Left renal pelvis (tissue), 4 donors: ENCODE measurements around the gene TUBB3. TPM values are rescaled to one million over a fixed set of nuclear protein-coding genes. Genes with fewer than 3 reads are reported as not detected.
"Not testable (repeated sequence)": the region's sequence is repeated elsewhere in the genome, so short reads cannot be mapped to it uniquely, and the experiment has no call there.

Source experiments
- DNase-seq, 4 donors: peaks; one replicate each; pipeline ENCODE4 v3.0.0-alpha.2; 2013; ENCODE audit warnings: low read depth in 4 of 4, low spot score in 3 of 4
- polyA plus RNA-seq, 4 donors: library from polyadenylated mRNA; unstranded; fragments of 120-200 nt; gene quantifications; one replicate each; pipeline ENCODE4 v1.2.1, GENCODE V29; 2013; ENCODE audit not compliant: insufficient read length in 4 of 4

TUBB3 gene
- polyA plus RNA-seq, 4 donors: 9.0 to 20.2 (median 12.6) TPM

DNA sequence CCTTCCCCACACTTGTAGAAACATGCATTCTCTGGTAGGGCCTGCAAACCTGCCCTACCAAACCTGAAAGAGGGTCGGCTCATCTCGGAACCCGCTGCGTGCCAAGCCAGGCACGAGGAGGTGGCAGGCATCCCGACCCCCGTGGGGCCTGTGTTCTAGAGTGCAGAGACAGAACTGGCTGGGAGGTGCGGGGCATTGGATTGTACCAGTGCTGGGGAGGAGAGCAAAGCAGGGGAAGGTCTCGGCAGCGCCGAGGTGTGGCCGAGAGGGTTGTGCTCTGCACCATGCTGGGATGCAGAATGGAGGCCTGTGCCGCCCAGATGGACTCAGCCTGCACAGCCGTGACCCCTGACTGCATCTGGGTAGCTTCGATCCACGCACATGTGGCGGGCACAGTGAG is 22.3 kb upstream of the TUBB3 start:
- DNase-seq: no peak

DNA sequence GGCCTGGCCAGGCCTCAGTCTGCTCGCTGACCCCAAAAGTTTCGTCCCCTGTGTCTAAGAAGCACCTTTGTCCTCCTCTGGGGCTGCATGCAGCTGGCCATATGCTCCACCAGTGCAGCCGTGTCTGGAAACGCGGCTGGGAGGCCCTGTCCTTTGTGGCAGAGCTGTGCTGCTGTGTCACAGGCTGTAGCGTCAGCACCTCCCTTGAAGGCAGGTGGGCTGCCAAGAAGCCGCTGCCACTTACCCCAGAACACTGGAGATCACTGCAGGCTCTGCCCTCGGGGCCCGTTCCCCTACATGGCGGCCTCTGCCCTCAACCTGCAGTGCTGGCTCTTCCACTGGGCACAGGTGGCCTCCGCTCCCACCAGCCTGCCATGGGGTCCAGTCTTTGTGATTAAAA is 20.2 kb upstream of the TUBB3 start:
- no peak for DNase-seq

DNA sequence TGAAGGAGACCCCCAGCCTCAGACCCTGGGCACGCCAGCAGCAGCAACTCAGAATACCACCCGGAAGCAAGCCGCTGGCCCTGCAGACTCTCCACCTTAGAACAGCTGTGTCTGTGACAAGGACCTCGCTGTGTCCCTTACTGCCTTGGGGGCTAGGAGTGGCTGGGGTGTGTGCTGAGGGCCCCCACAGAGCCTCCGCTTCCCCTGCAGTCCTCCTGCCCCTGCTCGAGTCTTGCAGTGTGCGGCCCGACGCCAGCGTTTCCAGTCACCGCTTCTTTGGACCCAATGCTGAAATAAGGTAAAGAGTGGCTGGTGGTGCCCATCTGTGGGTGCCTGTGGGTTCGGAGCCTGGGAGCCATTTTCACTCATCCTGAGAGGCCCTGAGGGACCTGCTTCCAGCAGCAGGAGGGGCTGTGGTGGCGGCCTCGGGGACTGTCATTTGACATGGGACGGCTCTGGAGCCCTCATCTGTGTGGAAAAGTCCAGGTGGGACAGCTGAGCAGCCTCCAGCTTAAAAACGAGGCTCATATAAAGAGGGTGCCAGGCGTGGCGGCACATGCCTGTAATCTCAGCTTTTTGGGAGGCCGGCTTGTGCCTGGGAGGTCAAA is 19.1 kb upstream of the TUBB3 start:
- no peak for DNase-seq

DNA sequence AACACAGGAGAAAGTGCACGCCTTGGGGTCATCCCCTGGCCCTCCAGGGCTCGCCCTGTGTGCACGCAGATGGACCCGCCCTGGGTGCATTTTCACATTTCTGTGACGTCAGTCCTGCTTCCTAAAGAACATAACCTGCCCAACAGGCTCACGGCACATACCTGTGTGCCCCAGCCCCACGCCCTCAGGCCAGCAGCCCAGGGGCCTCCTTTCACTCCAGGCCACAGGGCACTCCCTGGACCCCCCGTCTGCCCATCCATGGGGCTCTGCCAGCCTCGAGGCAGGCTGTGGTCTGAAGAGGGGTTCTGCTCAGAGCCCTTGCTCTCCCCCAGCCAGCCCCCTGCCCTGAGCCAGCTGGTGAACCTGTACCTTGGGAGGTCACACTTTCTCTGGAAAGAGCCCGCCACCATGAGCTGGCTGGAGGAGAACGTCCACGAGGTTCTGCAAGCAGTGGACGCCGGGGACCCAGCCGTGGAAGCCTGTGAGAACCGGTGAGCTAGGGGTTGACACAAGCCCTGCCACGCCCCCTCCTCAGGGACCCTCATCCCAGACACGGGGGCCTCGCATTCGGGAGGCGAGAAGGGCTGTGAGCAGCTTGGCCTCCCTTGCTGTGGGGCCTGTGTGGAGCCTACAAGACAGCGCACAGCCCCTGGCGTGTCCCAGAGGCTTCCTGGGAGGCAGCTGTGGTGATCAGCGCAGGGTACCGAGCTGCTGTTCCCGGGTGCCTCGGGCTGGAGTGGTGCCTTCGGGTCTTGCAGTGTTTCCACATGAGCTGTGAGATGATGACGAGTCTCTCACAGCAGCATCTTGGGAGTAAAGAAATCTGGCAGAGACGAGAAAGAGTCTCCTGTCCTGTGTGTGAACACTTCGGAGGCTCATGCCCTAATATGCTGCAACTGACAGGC is 18.3 kb upstream of the TUBB3 start:
- DNase-seq: no peak

DNA sequence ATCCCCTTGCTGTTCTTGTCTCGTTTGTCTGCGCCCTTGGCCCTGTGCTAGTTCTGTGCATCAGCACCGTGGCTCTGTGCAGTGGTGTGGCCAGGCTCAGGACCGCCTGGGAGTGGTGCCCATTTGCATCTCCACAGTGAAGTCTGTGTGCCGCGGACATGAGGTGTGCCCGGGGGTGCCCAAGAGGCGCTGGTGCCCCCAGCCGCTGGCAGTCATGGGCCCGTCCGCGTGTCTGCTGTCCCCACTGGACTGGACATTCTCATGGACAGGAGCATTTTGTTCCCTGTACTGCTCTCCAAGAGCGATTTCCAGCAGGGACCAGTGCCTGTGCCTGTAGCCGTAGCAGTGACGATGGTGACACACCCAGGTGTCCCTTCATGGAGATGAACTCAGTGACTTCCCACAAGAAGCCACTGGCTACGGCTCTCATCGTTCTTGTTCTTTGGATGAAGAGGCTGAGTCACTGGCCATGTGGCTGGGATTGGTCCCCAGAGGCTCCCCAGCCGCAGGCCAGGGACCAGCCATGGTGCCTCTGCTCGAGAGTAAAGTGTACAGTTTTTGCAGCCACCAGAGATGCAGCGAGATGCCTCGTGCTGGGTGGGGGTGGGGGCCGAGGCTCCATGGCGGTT is 17.5 kb upstream of the TUBB3 start:
- DNase-seq: no peak

DNA sequence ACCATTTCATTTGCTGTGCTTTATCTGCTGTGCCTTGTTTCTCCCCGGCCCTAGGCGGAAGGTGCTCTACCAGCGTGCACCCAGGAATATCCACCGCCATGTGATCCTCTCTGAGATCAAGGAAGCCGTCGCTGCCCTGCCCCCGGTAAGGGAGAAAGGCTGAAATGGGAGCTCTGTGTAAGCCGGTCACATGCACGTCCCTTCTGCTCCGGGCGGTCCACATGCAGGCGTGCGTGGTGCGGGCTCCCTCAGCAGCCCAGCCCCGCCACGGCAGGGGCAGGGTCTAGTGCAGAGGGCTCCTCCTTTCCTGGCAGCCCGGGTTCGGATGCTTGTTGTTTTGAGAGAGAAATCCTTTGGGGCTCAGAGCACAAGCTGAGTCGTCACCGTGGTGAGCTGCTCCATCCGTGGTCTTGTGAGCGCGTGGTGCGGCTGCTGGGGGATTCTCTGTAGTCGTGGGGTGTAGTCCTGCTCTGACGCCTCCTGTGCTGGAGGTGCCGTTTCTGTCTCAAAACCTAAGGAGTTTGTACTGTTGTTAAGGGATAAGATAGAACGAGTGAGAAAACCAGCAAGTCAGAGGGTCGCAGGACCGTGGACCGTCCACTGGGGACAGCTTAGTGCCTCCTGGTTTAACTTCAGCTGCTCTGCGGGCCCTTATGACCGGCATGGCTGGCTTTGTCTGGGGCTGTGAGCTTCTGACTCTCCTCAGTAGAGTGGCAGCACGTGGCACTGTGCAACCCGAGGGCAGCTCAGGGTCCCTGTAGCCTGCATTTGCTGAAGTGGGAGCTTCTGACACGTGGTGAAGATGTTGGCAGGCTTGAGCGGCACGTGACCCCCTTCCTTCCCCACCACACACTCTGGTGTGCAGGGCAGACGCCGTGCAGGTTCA is 16.8 kb upstream of the TUBB3 start:
- no peak for DNase-seq

DNA sequence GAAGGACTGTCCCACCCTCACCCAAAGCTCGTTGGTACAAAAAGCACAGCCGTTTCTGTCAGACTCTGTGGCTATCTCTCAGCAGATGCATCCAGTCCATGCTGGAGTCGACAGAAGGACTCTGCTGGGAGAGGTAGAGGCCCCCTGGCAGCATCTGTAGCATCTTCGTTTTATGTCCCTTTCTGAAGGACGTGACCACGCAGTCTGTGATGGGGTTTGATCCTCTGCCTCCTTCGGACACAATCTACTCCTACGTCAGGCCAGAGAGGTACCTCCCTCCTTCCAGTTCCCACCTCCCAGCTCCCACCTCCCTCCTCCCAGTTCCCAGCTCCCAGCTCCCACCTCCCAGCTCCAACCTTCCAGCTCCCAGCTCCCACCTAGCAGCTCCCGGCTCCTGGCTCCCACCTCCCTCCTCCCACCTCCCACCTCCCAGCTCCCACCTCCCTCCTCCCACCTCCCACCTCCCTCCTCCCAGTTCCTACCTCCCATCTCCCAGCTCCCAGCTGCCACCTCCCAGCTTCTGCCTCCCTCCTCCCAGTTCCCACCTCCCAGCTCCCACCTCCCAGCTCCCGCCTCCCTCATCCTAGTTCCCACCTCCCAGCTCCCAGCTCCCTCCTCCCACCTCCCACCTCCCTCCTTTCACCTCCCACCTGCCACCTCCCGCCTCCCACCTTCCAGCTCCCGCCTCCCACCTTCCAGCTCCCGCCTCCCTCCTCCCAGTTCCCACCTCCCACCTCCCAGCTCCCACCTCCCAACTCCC is 15.9 kb upstream of the TUBB3 start:
- no peak for DNase-seq

DNA sequence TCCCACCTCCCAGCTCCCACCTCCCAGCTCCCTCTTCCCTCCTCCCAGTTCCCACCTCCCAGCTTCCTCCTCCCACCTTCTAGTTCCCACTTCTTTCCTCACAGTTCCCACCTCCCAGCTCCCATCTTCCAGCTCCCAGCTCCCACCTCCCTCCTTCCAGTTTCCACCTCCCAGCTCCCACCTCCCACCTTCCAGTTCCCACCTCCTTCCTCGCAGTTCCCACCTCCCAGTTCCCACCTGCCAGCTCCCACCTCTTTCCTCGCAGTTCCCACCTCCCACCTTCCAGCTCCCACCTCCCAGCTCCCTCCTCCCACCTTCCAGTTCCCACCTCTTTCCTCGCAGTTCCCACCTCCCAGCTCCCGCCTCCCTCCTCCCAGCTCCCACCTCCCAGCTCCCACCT is 14.9 kb upstream of the TUBB3 start:
- DNase-seq: no peak

DNA sequence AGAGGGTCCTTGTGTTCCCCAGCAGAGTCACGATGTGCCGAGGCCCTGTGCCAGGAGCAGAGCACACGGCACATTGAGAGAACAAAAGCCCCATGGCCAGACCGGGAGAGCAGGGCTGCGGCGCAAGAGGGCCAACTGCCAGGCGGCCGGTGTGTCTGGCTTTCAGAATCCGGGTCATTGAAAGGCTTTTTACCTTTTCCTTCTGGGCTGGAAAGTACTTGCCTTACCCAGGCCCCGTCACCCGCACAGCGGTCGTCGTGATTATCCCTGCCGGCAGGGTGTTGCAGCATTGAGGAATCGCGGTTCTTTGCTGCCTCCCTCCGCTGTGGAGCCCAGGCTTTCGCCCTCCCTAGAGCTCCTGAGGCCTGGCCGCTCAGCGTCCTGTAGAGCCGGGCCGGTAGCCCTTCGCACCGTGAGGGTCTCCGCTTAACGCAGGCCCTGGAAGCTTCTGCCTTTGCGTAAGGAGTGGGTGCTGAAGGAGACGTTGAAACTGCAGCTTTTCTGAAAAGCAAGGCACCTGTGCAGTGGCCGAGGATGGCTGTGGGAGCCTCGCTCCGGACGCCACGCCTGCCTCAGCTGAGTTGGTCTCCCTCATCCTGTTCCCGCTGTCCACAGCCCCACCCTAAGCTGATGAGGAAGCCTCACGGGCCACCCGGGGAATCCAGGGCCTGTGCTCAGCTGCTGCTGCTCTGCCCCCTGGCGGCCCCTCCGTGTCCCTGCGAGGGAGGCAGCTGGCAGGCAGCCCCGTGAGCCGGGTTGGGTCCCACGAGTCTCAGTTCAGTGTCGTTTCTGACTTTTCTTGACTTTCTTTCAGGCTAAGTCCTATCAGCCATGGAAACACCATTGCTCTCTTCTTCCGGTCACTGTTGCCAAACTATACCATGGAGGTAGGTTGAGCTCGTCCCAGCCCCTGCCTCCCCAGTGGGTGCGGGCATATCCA is 13.1 kb upstream of the TUBB3 start:
- no peak for DNase-seq

DNA sequence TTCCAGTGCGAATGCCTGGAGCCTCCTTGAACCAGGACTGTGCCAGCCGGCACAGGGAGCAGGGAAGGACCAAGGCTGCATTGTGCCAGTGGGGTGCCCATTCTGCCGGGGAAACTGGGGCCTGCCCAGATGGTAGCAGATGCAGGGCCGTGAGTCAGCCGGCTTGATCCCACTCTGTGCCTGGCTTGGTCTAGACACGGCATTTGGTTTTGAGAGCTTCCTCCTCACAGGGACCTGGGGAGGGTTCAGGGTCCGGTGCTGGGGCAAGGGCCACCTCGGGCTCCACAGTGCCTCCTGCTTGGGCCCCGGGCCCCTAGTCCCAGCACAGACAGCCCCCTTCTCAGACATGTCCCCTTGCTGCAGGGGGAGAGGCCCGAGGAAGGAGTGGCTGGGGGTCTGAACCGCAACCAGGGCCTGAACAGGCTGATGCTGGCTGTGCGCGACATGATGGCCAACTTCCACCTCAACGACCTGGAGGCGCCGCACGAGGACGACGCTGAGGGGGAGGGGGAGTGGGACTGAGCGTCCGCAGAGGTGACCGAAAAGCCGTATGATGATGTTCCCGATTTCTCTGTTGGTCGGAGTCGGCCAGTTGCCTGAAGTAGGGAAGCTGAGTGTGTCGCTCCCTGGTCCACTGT is 12.3 kb upstream of the TUBB3 start:
- DNase-seq: no peak

DNA sequence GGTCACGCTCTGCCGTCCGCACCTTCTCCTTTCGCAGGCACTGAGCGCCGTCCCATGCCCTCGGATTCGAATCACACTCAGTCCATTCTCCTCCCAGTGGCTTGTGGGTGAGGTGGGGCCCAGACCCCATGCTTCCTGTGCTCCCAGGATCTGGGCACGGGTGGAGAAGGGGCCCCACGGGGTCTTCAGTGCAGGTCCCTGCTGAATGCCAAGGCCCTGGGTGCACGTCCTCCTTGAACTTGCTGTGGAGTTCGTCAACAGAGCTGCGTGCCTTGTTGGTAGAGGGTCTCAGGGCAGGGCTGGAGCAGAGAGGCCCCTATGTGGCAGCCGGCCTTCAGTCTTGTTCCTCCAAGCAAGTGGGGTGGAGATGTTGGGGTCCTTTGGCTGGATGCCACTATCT is 11.8 kb upstream of the TUBB3 start:
- DNase-seq: no peak

DNA sequence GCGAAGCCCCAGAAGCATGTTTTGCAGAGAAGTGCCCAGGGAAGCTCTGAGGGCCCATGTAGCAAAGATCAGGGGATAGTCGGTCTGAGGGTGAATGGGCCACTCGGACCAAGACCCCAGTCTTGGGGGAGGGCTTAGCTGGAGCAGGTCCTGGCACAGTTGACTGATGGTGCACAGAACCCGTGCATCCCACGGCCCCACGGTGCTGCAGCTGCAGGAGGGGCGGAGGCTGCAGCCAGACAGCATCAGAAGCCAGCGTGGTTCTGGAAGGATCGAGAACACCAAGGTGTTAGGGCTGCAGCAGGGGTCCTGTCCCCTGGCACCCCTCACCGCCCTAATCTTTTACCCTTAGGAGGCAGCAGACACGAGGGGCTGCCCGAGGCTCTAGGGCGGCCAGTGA is 11.0 kb upstream of the TUBB3 start:
- DNase-seq: no peak

DNA sequence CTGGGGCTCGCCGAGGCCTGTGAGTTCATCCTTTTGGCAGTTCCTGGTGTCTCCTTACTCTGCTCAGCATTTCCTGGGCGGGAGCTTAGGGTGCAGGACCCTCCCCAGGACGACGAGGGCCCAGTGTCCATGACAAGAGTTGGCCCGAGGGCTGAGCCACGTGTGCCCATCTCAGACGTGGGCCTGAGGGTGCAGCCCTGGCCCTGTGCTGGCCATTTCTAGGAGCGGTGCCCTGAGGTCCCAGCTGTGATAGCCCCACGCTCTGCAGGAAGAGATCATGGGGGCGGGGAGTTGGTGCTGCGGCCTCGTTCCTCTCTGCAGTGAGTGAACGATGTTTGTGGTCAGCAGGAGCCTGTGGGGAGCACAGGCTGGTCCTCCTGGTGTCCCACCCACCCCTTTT is 10.5 kb upstream of the TUBB3 start:
- no peak for DNase-seq

DNA sequence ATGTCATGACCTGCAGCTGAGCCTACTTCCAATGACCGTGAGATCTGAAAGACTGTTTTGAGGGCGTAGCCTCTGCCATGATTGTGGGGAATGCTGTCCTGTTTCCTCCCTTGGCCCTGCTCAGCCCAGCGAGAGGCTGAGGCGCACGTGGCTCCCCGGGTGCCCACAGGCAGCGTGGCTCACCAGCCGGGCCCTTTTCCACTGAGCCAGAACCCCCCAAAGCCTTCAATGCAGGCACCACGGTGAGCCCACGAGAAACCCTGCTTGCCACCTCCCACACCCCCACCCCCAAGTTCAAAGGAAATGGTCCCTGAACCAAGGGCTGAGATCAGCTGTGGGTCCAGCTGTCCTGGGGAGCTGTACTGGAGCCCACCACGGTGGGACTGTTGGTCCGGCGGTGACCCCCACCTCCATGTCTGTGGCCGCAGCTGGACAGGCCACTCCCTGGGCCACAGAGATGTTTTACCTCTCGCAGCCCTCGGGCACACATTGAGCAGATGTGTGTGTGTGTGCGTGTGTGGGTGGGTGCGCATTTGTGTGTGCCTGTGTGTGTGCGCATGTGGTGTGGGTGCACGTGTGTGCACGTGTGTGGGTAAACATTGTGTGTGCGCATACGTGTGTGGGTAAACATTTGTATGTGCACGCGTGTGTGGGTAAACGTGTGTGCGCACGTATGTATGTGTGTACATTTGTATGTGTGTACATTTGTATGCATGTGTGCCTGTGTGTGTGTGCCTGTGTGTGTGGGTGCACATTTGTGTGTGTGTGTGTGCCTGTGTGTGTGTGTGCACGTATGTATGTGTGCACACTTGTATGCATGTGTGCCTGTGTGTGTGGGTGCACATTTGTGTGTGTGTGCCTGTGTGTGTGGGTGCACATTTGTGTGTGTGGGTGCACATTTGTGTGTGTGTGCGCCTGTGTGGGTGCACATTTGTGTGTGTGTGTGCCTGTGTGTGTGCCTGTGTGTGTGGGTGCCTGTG is 9.4 kb upstream of the TUBB3 start:
- no peak for DNase-seq

DNA sequence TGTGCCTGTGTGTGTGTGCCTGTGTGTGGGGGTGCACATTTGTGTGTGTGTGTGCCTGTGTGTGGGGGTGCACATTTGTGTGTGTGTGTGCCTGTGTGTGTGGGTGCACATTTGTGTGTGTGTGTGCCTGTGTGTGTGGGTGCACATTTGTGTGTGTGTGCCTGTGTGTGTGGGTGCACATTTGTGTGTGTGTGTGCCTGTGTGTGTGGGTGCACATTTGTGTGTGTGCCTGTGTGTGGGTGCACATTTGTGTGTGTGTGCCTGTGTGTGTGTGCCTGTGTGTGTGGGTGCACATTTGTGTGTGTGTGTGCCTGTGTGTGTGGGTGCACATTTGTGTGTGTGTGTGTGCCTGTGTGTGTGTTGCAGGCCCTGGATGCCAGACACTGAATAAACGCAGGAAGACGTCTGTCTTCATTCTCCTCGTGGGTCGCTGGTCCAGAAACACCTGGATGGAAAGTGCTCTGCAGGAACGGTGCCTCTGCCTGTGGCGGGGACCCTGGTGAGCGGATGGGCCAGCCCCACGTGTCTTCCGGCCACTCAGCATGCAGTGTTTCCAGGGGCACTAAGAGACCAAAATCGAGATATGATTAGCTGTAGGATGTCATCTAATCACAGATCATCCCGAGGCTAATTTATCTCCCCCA is 8.4 kb upstream of the TUBB3 start:
- not testable (repeated sequence) for DNase-seq

DNA sequence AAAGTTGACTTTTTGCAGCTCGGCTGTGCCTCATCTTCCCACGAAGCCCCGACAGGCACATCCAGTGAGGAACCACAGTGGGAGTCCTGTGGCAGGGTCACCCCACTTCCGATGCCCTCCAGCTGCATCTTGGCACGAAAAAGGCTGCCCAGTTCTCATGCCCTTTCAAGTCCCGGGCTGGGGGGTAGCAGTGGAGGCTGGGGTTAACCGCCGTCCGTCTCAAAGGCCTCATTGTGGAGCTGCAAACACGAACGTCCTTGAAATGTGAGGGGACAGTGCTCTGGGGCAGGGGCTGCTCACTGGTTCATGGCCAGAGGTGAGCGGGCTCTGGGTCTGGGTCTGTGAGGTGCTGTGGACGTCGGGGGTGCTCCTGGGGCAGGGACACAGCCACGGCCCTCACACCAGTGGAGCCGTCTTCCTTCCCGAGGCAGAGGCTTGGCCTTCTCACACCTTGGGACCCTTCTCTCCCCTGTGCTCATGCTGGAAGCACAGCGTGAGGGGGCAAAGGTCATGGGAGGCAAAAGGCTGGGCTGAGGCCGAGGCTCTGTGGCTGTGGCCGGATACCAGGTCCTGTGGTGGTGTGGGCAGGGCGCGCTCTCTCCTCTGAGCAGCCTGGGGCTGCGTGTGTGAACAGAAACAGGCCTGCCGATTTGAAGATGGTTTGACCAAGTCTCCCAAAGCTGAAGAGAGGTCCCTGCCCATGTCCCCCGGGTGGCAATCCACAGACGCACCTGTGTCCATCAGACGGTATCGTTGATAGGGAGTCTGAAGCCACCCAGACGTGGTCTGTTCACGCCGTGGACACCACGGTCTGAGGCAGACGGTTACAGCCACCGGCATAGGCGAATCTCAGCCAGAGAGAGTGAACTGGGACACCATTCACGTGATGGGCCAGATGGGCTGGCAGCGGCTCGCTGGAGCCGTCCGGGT is 7.6 kb upstream of the TUBB3 start:
- no peak for DNase-seq
